PC-3 (cell line): Measurements from ENCODE around the gene PNLIP. TPM values are rescaled to one million over a fixed set of nuclear protein-coding genes. Genes with fewer than 3 reads are reported as not detected.

Experiments used
- ATAC-seq: fragments of 200-7000 bp; cut with Tn5 transposase; 2 replicates; pipeline ENCODE4 v1.9.1; 2020; ENCODE audit warnings: mild to moderate bottlenecking, moderate library complexity
- BruUV-seq: library from RNA; stranded (reverse); fragments of 400-500 nt; replicated peaks from 2 replicates; lab custom pipeline; 2021; lab: Mats Ljungman, UMichigan
- CTCF ChIA-PET: fragments of 300-600 bp; sonication (Branson Sonifier 250); formaldehyde crosslinking; loops from one replicate; lab custom pipeline; 2022; ENCODE audit warnings: antibody characterized with exemption; lab: Charles Lee
- POLR2A ChIA-PET: fragments of 300-600 bp; sonication (Branson Sonifier 250); formaldehyde crosslinking; loops from one replicate; lab custom pipeline; 2022; ENCODE audit warnings: antibody characterized with exemption; ENCODE audit not compliant: unreplicated experiment; lab: Charles Lee
- DNase-seq: peaks from one replicate; pipeline ENCODE4 v3.0.0-alpha.2; 2015
- H2AFZ ChIP-seq: fragments of 300-600 bp; sonication (generic); 2 replicates; pipeline ENCODE4 v1.6.0; 2016; ENCODE audit warnings: antibody characterized with exemption, low read length
- H3F3A ChIP-seq: fragments of 300-600 bp; sonication (generic); one replicate; pipeline ENCODE4 v1.6.0; 2017; ENCODE audit warnings: antibody characterized with exemption, low read length, control low read depth, mild to moderate bottlenecking; ENCODE audit not compliant: unreplicated experiment
- H3K27ac ChIP-seq: fragments of 300-600 bp; sonication (generic); 2 replicates; pipeline ENCODE4 v1.5.1; 2016; ENCODE audit warnings: mild to moderate bottlenecking, low read length
- H3K27me3 ChIP-seq: fragments of 300-600 bp; sonication (generic); 2 replicates; pipeline ENCODE4 v1.6.1; 2016; ENCODE audit warnings: low read length, mixed read lengths
- H3K36me3 ChIP-seq: fragments of 300-600 bp; sonication (generic); 2 replicates; pipeline ENCODE4 v1.6.1; 2016; ENCODE audit warnings: low read depth, mixed run types, low read length, mixed read lengths
- H3K4me1 ChIP-seq: fragments of 300-600 bp; sonication (generic); 2 replicates; pipeline ENCODE4 v1.5.1; 2016; ENCODE audit warnings: low read length; ENCODE audit not compliant: insufficient read depth
- H3K4me2 ChIP-seq: fragments of 300-600 bp; sonication (generic); 2 replicates; pipeline ENCODE4 v1.6.0; 2016; ENCODE audit warnings: low read length
- H3K4me3 ChIP-seq: fragments of 300-600 bp; sonication (generic); 2 replicates; pipeline ENCODE4 v1.5.1; 2016; ENCODE audit warnings: mild to moderate bottlenecking, low read length, mixed read lengths
- H3K79me2 ChIP-seq: fragments of 300-600 bp; sonication (generic); 2 replicates; pipeline ENCODE4 v1.6.1; 2017; ENCODE audit warnings: low read length, mixed read lengths
- H3K9ac ChIP-seq: fragments of 300-600 bp; sonication (generic); 2 replicates; pipeline ENCODE4 v1.6.0; 2016; ENCODE audit warnings: mild to moderate bottlenecking, low read length
- H3K9me2 ChIP-seq: fragments of 300-600 bp; sonication (generic); replicated peaks from 2 replicates; pipeline ENCODE4 v1.6.1; 2016; ENCODE audit warnings: mixed run types, low read length, mixed read lengths
- H3K9me3 ChIP-seq: fragments of 300-600 bp; sonication (generic); 2 replicates; pipeline ENCODE4 v1.6.1; 2016; ENCODE audit warnings: low read length, mixed read lengths
- H4K20me1 ChIP-seq: fragments of 300-600 bp; sonication (generic); 2 replicates; pipeline ENCODE4 v1.6.1; 2016; ENCODE audit warnings: low read length, mixed read lengths
- EZH2 ChIP-seq: fragments of 300-600 bp; sonication (generic); IDR thresholded peaks from one replicate; pipeline ENCODE4 v1.6.1; 2017; ENCODE audit warnings: antibody characterized with exemption, mild to moderate bottlenecking, low read length; ENCODE audit not compliant: unreplicated experiment
- EZH2phosphoT487 ChIP-seq: fragments of 300-600 bp; sonication (generic); IDR thresholded peaks from 2 replicates; pipeline ENCODE4 v1.6.1; 2018; ENCODE audit warnings: mild to moderate bottlenecking, antibody characterized with exemption, low read length, borderline replicate concordance
- intact Hi-C: fragments of 100-400 bp; cut with micrococcal nuclease; formaldehyde crosslinking; loops from 2 replicates; pipeline ENCODE4 v1.9.0; 2023
- total RNA-seq: library from RNA; depleted of rRNA; stranded (reverse); fragments of >200 nt; gene quantifications from 2 replicates; pipeline ENCODE4 v1.2.3, GENCODE V29; 2014
- TF ChIP-seq, protein P1 (sequence below): fragments of 300-600 bp; sonication (generic); conservative IDR thresholded peaks from 2 replicates; pipeline ENCODE4 v1.5.1; 2017; ENCODE audit warnings: antibody characterized with exemption, low read depth, mild to moderate bottlenecking, low read length

The PNLIP gene
- total RNA-seq, 1 experiment from 2014 or later, result not detected

DNA sequence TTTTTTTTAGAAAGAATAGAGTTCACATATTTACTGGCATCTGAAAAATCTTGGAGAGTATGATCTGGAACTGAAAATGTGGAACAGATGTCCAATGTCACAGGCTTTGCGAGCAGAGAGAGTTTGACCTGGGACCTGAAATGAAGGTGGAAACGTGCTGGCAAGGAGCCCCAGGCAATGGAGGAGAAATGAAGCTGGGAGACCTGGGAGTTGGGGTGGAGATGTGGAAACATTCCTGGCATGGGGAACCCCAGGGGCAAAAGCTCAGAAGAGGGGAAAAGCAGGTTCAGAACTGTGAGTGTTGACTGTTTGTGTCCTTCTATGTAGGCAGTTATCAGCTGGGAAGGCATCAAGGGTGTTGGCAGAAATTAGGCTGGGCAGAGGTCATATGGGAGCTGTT is 67.7 kb downstream of the PNLIP start:
- Histone ChIP-seq H3K4me3 (no peak overlapping the region), H3K27ac (no peak overlapping the region), H3K9me3 (no peaks in the 10 kb centered on the region), H3K9me2 (no peaks in the 10 kb centered on the region), H3K79me2 (no peaks in the 10 kb centered on the region), H3F3A (no peaks in the 10 kb centered on the region), H3K4me1 (no peaks in the 10 kb centered on the region), H4K20me1 (no peaks in the 10 kb centered on the region), H3K9ac (no peak overlapping the region), H3K36me3 (no peaks in the 10 kb centered on the region), H3K4me2 (no peak overlapping the region), H3K27me3 (no peaks in the 10 kb centered on the region), H2AFZ (no peak overlapping the region)
- ATAC-seq, result no peak
- DNase-seq, result no peak
- no TSS peak for BruUV-seq
- ChIA-PET POLR2A (no interaction called here), CTCF (no interaction called here)
- intact Hi-C loops, result no loop called here
- TF ChIP-seq, protein P1, sequence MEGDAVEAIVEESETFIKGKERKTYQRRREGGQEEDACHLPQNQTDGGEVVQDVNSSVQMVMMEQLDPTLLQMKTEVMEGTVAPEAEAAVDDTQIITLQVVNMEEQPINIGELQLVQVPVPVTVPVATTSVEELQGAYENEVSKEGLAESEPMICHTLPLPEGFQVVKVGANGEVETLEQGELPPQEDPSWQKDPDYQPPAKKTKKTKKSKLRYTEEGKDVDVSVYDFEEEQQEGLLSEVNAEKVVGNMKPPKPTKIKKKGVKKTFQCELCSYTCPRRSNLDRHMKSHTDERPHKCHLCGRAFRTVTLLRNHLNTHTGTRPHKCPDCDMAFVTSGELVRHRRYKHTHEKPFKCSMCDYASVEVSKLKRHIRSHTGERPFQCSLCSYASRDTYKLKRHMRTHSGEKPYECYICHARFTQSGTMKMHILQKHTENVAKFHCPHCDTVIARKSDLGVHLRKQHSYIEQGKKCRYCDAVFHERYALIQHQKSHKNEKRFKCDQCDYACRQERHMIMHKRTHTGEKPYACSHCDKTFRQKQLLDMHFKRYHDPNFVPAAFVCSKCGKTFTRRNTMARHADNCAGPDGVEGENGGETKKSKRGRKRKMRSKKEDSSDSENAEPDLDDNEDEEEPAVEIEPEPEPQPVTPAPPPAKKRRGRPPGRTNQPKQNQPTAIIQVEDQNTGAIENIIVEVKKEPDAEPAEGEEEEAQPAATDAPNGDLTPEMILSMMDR, result no peak
- TF ChIP-seq EZH2phosphoT487, result no peak
- no peak for TF ChIP-seq EZH2

DNA sequence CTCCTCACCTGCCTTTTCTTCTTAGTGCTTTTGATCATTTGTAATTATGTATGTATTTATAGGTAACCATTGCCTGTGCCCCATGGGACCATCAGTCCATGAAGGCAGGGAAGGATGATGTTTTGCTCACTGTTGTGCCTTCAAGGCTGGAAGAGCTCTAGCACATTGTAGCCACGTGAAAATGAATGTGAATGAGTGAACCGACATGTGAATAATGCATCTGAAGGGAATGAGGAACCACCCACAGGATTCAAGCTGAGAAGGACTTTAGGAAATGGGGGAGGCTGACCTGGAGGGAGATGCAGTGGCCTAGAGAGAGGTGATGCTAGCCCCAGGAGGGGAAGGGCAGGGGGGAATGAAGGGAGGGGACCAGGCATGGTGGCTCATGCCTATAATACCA is 69.1 kb downstream of the PNLIP start:
- no peak for ATAC-seq
- H3K9ac ChIP-seq, result no peak overlapping the region
- POLR2A ChIA-PET, result no interaction called here

DNA sequence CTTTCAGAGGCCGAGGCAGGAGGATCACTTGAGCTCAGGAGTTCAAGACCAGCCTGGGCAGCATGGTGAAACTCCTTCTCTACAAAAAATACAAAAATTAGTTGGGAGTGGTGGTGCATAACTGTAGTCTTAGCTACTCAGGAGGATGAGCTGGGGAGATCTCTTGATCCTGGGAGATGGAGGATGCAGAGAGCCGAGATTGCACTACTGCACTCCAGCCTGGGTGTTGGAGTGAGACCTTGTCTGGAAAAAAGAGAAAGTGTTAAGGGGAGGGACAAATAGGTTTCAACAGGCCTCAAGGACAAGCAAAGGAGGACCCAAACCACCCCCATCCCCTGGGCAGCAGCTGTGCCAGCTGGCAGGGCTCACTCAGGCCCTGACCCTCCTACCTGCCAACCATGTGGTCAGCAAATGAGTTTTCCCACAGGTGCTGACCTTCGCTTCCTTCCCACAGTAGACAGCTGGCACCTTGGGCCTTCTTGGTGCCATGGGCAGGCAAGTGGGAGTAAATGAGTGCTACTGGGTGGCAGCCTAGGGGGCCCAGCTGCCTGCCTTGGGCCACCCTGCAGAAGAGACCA is 69.6 kb downstream of the PNLIP start:
- Histone ChIP-seq H4K20me1 (no peaks in the 10 kb centered on the region), H3K9me3 (no peaks in the 10 kb centered on the region), H3K4me3 (no peak overlapping the region), H3K27me3 (no peaks in the 10 kb centered on the region; the same call in 1 of the 2 replicates), H3K27ac (no peak overlapping the region), H2AFZ (no peak overlapping the region), H3F3A (no peaks in the 10 kb centered on the region), H3K4me2 (no peak overlapping the region), H3K36me3 (no peaks in the 10 kb centered on the region), H3K4me1 (no peaks in the 10 kb centered on the region), H3K79me2 (no peaks in the 10 kb centered on the region), H3K9me2 (no peaks in the 10 kb centered on the region), H3K9ac (no peak overlapping the region)
- no TSS peak for BruUV-seq
- POLR2A ChIA-PET, result no interaction called here
- CTCF ChIA-PET, result no interaction called here
- ATAC-seq, result no peak
- DNase-seq, result no peak
- TF ChIP-seq EZH2 (no peak), EZH2phosphoT487 (no peak)
- TF ChIP-seq, protein P1, result no peak
- intact Hi-C loops, result no loop called here

More for the DNA sequence above, 69.1 kb downstream of the PNLIP start:
- Histone ChIP-seq H3K27me3 (no peaks in the 10 kb centered on the region; the same call in 1 of the 2 replicates), H4K20me1 (no peaks in the 10 kb centered on the region), H3F3A (no peaks in the 10 kb centered on the region), H2AFZ (no peak overlapping the region), H3K9me3 (no peaks in the 10 kb centered on the region), H3K36me3 (no peaks in the 10 kb centered on the region), H3K79me2 (no peaks in the 10 kb centered on the region), H3K4me3 (no peak overlapping the region), H3K4me1 (no peaks in the 10 kb centered on the region), H3K27ac (no peak overlapping the region), H3K4me2 (no peak overlapping the region), H3K9me2 (no peaks in the 10 kb centered on the region)
- CTCF ChIA-PET, result no interaction called here
- intact Hi-C loops, result no loop called here
- TF ChIP-seq EZH2phosphoT487 (no peak), EZH2 (no peak)
- TF ChIP-seq, protein P1, result no peak
- no TSS peak for BruUV-seq
- DNase-seq, result no peak
